ENCODE data around the gene CACNA1G. TPM values are rescaled to one million over a fixed set of nuclear protein-coding genes. Genes with fewer than 3 reads are reported as not detected.

The CACNA1G gene
- total and polyA plus RNA-seq, 2 donors (not counting 3 experiments of a cell fraction or from before 2014, with no cell fraction given): not detected

GRCh38 chr17:50556803-50557202, 3.7 kb upstream of the CACNA1G start:
- H4K20me1 ChIP-seq (replicated peaks; ENCODE audit: control insufficient read depth, extremely low read depth, insufficient read depth, low read length): no peaks in the 10 kb centered on the region
- H3K27ac ChIP-seq (ENCODE audit: insufficient read depth, low read depth, low read length): no peak overlapping the region
- peaks cover 20 to 28% of the 10 kb centered on the region in 2 experiments for H3K27me3 ChIP-seq (ENCODE audit: control insufficient read depth in 2 of 2, insufficient read depth in 2 of 2, low read length in 2 of 2)
- dilution Hi-C loops (cut with MboI; ENCODE audit: extremely low pct_ligation_motif_present, low sequenced_read_pairs): no loop called here
- no peaks in the 10 kb centered on the region for H3K9me1 ChIP-seq (replicated peaks; ENCODE audit: control insufficient read depth, extremely low read depth, insufficient read depth, low read length)
- H3K4me2 ChIP-seq (ENCODE audit: insufficient read depth, low read length): no peak overlapping the region
- peaks cover 0 to 3% of the 10 kb centered on the region in 2 experiments for H3K36me3 ChIP-seq (ENCODE audit: control insufficient read depth in 2 of 2, extremely low read depth in 1 of 2, insufficient read depth in 2 of 2, low read length in 2 of 2)
- ChIA-PET POLR2A (no interaction called here), CTCF (interaction anchor here (0.9 to 1.4 kb wide), 3 partner anchors 33 to 73 kb away, joined by 3 to 4 read pairs (median 4); no protein-coding TSS in a partner anchor)
- H3K4me3 ChIP-seq (replicated peaks in 1 of 3; ENCODE audit: insufficient read depth in 1 of 3, low read depth in 1 of 3, low read length in 3 of 3): no peak overlapping the region
- H2AFZ ChIP-seq (ENCODE audit: low read depth, low read length): no peak overlapping the region
- H3K79me2 ChIP-seq (ENCODE audit: control insufficient read depth, insufficient read depth, low read length): no peaks in the 10 kb centered on the region
- no peak for DNase-seq (ENCODE audit: low read depth, low spot score)
- no peak for FAIRE-seq
- intact Hi-C loops (cut with micrococcal nuclease): no loop called here
- no peak overlapping the region for H3K9ac ChIP-seq (replicated peaks; ENCODE audit: extremely low read depth, insufficient read depth, low read length)
- TF ChIP-seq, protein P1, sequence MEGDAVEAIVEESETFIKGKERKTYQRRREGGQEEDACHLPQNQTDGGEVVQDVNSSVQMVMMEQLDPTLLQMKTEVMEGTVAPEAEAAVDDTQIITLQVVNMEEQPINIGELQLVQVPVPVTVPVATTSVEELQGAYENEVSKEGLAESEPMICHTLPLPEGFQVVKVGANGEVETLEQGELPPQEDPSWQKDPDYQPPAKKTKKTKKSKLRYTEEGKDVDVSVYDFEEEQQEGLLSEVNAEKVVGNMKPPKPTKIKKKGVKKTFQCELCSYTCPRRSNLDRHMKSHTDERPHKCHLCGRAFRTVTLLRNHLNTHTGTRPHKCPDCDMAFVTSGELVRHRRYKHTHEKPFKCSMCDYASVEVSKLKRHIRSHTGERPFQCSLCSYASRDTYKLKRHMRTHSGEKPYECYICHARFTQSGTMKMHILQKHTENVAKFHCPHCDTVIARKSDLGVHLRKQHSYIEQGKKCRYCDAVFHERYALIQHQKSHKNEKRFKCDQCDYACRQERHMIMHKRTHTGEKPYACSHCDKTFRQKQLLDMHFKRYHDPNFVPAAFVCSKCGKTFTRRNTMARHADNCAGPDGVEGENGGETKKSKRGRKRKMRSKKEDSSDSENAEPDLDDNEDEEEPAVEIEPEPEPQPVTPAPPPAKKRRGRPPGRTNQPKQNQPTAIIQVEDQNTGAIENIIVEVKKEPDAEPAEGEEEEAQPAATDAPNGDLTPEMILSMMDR (IDR thresholded peaks at IDR 0.05; ENCODE audit: extremely low read depth in 1 of 2, insufficient read depth in 1 of 2, low read depth in 1 of 2, low read length in 2 of 2): no peak
- no peak for TF ChIP-seq GATA2 (IDR thresholded peaks at IDR 0.05; ENCODE audit: insufficient read depth, insufficient read length, low read depth, low read length)
- no peak for TF ChIP-seq MYC (IDR thresholded peaks at IDR 0.05; ENCODE audit: low read depth, low read length)
- TF ChIP-seq JUN (IDR thresholded peaks at IDR 0.05; ENCODE audit: borderline replicate concordance, insufficient read depth, insufficient read length, low read depth): no peak
- TF ChIP-seq FOS (IDR thresholded peaks at IDR 0.05; ENCODE audit: borderline replicate concordance, insufficient read depth, low read length): no peak
- TF ChIP-seq POLR2A (IDR thresholded peaks at IDR 0.05; ENCODE audit: low read depth, low read length): no peak
- no peak for TF ChIP-seq MAX (IDR thresholded peaks at IDR 0.05; ENCODE audit: insufficient read depth, insufficient read length)
- TF ChIP-seq POLR2AphosphoS5 (IDR thresholded peaks at IDR 0.05; ENCODE audit: insufficient read depth, low read depth, low read length): no peak
- no peak for TF ChIP-seq EZH2 (IDR thresholded peaks at IDR 0.05; ENCODE audit: borderline replicate concordance, low read depth, low read length, severe bottlenecking)
- BruUV-seq (replicated peaks): no TSS peak
- peaks cover 7% of the 10 kb centered on the region for H3K4me1 ChIP-seq (ENCODE audit: control insufficient read depth, extremely low read depth, insufficient read depth, low read length)
- no peaks in the 10 kb centered on the region for H3K9me3 ChIP-seq (replicated peaks; ENCODE audit: control insufficient read depth, insufficient read depth, low read length)

All from endothelial cell of umbilical vein (primary cell).